ENCODE data around the gene HLA-DQA1.
"Not testable (repeated sequence)": the region's sequence is repeated elsewhere in the genome, so short reads cannot be mapped to it uniquely, and the experiment has no call there.

Gene HLA-DQA1

DNA sequence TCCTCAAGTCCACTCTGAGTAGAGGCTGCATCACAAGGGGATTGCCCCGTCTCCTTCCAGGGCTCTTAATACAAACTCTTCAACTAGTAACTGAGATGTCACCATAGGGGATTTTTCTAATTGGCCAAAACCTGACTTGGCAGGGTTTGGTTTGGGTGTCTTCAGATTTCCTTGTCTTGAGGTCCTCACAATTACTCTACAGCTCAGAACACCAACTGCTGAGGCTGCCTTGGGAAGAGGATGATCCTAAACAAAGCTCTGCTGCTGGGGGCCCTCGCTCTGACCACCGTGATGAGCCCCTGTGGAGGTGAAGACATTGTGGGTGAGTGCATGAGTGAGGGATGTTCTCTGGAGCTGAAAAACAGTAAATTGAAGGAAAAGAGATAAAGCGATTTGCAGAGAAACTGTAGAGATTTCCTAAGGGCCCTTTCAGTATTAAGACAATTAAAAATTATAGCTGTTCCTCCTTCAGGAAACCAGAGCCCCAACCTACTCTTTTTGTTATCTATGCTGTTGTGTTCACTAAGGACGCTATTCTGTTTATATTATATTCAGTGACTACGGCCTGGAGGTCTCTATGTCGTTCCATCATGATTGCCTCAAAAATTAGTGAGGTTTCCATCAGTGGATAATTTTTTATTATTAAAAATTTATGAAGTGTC, at the start of gene HLA-DQA1:
HLA-DQA1 (plus strand) TSS at position 188 of the 662 bp plus-strand sequence; CDS start at position 241, 53 bp downstream.
- DNase-seq (ENCODE audit: low read depth) = no peak

DNA sequence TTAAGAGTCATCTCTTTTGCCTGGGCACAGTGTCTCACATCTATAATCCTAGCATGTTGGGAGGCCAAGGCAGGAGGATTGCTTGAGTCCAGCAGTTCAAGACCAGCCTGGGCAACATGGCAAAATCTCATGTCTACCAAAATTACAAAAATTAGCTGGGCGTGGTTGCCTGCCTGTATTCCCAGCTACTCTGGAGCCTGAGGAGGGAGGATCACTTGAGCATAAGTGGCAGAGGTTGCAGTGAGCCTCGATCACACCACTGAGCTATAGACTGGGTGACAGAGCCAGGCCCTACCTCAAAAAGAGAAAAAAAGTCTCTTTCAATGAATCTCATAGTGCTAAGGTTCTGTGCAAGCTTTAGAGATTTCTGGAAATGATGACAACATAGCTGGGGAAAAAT, 49.0 kb upstream of the HLA-DQA1 start:
- DNase-seq (ENCODE audit: low read depth) = no peak

DNA sequence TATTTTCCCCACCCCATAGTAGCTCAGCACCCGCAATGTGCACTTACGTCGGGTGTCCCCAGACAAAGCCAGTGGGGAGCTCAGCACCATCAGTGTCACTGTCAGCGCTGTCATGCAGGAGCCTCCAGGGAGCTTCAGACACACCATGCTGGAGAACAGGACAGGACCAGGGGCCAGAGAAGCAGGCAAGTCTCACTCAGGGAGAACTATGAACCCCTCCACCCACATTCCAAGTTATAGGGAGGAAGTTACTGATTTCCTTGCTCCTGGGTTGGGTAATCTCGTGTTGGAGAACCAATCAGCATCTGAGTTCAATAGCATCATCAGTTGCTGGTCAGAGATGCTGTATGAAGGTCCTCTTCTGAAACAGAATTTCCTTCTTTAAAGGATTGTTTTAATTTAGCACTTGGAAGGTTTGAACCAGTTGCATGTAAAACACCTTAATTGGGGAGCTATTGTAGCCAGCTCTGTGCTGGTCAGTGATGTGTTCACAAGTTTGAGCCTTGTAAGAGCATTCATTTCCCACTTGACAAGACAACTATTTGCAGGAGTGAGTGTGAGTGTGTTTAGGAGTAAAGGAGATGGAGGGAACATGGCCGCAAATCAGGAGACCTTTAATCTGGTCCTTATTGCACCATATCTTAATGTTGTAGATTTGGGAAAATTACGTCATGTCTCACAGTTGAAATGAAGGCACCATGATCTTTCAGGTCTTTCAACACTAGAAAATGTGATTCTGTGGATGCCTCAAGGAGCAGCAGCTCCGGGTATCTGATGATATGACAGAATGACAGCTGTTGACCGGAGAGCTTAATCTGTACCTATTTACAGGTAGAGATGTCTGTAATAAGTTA, 47.4 kb upstream of the HLA-DQA1 start, which contains the start of gene HLA-DRB1:
HLA-DRB1 (minus strand) TSS at position 253 of the 854 bp plus-strand sequence; CDS start at position 147, 106 bp downstream.
- peak; percentile 25 for DNase-seq (ENCODE audit: low read depth)

DNA sequence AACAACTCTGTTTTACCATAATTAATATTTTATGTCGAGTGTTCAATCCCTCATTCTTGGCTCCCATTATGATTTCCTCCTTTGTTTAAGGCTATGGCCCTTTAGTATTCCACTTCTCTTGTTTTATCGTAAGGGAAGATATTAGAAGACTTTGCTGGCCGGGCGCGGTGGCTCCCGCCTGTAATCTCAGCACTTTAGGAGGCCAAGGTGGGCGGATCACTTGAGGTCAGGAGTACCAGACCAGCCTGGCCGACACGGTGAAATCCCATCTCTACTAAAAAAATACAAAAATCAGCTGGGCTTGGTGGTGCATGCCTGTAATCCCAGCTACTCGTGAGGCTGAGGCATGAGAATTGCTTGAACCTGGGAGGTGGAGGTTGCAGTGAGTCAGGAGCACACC, 46.5 kb upstream of the HLA-DQA1 start:
- DNase-seq (ENCODE audit: low read depth) = not testable (repeated sequence)

DNA sequence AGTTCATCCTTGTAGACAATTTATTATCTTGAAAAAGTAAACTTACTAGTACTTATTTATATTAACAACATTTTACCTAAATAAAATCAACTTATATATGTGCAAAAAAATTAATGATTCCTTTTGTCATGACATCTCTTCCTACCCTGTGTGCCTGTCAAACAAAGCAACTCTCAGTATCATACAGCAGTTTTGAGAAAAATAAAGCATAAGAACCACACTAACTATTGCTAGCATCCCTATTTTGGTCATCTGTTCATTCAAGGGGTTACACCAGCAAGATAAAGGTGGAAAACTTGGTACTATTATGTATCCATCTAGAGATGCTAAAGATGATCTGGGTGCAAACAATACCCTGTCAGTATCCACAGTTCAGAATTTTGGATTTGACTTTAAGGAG, 40.2 kb upstream of the HLA-DQA1 start:
- no peak for DNase-seq (ENCODE audit: low read depth)

DNA sequence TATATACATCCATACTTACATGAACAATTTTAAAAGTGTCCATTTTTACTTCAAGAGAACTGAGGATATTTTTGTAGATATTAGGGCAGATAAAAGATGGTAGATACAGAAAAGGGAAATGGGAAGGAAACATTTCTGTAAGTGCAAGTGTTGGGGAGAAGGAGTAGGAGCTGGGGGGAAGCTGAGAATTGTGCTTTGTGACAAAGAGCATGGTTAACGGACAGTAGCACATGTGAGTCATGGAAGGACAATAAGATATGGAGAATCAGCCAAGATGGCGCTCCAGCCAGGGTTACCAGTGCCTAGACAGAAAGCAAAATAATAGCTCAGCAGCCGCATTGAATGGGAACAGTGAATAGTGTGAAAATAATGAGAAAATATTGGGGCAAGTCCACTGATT, 34.8 kb upstream of the HLA-DQA1 start:
- DNase-seq (ENCODE audit: low read depth) = no peak

DNA sequence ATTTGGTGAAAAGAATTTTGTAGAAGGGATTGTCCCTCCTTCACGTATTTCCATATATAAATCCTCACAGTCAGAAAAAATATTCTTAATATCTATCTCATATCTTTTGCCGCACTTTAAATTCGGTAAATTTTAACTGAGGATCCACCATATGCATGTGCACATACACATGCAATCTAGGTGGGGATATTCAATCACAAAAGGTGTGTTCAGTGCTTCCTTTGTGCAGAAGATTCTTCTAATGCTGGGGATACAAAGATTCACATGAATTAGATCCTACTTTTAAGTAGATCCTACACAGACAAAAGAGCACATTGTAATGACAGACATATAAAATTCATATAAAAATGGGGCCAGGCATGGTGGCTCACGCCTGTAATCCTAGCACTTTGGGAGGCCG, 34.0 kb upstream of the HLA-DQA1 start:
- DNase-seq (ENCODE audit: low read depth) = no peak

DNA sequence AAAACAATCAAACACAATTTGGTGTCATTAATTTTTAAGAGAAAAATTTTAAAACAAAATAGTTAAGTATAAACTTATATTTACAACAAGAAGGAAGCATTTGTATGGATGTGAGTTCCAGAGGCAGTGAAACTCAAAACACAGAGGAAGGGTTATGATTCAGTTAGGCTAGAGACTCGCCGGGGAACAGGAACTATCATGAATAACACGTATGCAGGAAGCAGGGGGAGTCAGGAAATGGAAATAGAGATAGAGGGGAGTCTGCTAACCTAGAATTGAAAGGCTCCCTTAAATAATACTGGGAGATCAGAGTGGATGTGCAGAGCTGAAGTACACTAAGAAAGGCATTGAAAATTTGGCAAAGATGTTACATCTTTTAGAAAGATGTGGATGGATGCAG, 33.3 kb upstream of the HLA-DQA1 start:
- no peak for DNase-seq (ENCODE audit: low read depth)

DNA sequence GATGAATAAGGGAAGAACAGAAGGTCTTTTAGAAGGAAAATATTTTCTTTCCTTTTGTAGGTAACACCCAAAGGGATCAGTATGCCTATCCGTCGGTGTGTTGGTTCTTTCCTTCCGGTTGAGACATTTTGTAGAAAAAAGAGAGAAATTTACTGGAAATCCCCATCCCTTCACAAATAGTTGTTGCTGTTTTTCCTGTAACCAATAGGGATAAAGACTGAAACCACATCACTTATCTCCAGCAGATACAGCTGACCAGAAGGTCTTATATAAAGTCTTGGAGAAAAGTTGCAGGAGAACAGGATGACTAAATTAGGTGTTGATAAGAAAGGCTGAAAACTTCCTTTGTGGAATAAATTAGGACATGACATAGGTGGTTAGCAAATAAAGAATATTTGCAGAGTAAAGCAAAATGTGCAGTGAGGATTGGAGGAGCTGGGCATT, 32.8 kb upstream of the HLA-DQA1 start:
- no peak for DNase-seq (ENCODE audit: low read depth)

DNA sequence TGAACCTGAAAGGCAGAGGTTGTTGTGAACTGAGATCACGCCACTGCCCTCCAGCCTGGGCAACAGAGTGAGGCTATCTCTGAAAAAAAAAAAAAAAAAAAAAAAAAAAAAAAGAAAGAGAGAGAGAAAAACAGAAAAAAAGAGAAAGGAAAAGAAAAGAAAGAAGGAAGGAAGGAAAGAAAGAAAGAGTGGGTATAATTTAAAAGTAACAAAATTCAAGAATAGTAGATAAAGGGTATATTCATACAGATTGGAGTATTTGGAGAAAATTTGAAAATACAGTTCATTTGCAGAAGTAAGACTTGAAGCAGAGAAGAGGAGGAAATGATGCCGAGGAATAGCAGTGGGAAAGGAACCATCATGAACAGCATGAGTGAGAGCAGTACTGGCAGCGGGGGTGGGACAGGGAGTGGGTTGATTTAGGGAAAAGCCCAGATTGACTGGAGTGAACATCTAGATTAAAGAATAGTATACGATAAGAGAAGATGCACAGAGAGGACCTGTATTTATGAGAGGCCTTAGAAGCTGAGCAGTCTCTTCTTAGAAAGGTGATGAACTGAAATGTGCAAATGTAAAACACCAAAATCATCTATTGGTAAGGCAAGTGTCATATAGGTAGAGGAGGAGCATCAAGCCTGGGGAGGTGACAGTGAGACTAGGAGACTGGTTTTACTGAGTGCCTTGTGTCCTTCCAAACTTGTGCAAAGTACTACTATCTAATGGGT, 29.8 kb upstream of the HLA-DQA1 start:
- DNase-seq (ENCODE audit: low read depth) = no peak

DNA sequence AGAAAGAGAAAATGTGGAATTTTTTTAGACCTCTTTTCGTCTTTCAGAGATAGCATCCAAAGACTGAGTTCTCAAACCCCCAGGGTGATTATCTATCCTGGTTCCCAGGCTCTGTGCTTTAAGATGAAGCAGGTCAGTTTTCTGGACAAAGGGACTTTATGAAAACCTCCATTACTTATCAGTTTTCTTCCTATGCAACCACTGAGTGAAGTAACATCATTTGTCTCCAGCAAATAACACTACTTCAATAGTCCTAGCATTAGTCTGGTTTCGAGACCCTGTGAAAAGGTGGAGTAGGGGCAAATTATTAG, 29.3 kb upstream of the HLA-DQA1 start:
- no peak for DNase-seq (ENCODE audit: low read depth)

DNA sequence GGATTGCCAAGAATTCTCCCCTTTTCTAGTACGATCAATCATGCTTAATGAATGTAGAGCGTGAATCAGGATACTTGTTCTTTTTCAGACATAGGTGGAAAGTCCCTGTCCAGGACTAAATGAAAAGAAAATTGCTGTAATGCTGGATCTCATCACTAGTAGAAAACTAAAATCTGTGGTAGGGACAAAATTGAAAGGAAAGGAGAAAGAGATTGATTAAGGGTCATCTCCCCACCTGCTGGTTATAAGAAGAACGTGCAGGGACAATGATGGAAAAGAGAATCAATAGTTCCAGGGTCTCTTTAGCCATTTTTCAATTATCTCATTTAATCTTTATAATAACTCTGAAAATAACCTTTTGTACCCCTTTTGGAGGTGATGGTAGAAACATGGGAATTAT, 28.8 kb upstream of the HLA-DQA1 start:
- DNase-seq (ENCODE audit: low read depth) = no peak

DNA sequence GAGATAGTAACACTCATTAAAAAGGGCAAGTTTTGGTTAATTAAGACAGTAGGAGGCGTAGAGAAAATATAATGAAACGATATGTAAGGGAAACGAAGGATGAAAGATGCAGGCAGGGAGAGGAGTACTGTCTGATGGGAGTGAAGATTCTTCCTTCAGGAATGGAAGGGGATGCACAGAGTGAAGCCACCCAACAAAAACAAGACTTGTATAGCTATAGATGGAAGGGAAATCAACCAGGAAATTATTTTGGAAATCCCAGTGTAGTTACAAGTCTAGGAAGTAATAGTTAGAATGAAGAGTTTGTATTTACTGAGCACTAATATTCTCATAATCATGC, 27.8 kb upstream of the HLA-DQA1 start:
- no peak for DNase-seq (ENCODE audit: low read depth)

DNA sequence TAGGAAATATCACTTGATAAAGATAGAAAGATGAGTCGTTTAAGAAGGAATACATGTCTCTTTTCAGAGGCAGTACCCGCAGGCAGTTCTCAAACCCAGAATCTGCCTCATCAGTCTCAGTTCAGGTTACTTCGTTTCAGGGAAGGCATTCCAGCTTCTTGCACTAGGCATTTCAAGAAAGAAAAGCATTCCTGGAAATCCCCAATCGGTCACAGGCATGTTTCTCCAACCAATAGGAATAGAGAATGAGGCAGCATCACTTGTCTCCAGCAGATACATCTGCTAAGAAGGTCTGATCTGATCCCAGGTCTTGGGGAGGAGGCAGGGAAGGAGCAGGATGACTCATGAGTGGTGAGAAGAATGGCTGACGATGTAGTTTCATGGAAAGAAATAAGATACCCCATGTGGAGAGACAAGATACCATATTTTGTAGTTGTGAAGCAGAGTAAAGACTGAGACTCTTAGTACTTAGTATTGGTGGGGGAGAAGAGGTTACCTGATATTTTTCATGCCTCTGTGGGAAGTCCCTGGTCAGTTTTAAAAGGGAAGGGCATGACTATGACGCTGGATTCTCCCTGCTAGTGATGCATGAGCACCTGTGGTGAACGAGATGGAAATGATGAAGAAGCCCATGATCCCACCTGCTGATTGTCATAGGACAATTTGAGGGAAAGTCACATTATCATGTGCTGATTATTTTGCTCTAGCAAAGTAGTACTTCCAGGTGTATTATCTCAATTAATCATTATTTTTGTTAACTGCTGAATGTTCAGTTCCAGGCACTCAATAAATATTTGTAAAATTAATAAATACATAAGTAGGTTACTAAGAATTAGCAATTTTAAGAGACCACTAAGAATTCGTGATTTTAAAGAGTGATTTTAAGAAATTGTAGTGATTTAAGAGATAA, 27.2 kb upstream of the HLA-DQA1 start:
- DNase-seq (ENCODE audit: low read depth) = peak; percentile 91

DNA sequence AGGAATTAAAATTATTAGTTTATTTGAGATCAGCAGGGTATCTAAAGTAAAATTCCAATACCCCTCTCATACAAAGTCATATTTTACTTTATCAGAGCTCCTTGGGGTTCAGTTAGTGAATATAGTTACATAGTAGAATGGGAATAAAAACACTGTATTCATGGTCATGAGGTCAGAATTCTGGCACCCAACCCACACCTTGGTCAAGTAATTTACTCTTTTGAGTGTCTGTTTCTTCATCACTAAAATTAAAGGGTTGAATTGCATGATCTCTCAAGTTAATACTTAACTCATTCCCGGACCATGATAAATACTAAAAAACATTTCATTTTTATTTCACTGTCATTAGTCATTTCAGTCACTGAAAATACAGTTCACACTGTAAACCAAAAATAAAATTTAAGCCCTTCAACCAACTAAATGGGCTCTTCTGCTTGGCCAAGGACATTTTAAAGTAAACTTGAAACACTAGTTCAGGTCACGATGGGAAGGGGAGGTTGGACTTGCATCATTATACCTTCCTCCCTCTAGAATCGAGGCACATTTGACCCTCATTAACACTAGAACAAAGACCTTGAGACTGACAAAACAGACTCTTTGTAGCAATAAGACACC, 26.4 kb upstream of the HLA-DQA1 start:
- no peak for DNase-seq (ENCODE audit: low read depth)

DNA sequence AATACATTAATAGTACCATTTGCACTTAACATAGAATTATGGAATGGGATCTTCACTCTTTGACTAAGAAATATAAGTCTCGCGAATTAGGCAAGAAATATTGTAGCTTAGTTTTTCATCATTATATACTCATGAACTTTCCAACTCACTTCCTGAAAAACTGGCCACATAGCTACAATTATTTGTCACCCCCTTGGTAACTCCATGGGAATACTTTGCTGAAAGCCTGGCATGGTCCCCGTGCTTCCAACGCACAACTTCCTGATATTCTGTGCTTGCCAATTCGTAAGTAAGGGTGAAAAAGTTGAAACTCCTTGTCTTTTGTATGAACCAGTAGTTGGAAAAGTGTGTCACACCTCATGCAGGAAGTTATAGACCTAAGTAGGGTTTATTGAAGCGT, 23.7 kb upstream of the HLA-DQA1 start:
- no peak for DNase-seq (ENCODE audit: low read depth)

DNA sequence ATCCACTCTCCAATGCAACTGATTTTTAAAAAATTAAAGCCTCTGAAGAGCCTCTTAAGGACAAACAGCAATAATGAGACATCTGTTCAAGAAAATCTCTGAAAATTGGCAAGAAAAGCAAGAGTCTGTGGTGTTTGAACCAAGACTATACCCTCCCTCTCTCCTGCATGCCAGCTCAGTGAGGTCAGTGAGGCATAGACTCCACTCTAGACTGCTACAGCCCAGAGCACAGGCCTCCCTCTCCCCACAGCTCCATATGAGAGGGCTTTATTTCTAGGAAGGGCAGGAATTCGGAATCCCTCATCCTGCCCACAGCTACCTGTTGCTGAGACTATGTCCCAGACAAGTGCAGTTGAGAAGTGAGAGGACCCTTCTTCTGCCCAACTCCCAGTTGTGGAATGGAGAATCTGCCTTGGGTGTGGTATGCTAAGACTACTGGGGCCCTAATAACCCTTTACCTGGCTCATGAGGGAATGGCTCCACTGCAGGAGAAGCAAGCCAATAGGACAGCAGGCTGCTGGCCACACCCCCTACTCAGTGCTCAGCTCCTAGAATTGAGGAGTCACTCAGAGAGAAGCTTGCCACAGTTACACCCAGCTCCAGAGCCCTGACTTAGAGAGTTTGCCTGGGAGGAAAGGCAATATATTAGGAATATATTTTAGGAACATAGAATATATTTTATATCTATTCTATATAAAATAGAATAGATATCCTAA, 22.7 kb upstream of the HLA-DQA1 start:
- no peak for DNase-seq (ENCODE audit: low read depth)

DNA sequence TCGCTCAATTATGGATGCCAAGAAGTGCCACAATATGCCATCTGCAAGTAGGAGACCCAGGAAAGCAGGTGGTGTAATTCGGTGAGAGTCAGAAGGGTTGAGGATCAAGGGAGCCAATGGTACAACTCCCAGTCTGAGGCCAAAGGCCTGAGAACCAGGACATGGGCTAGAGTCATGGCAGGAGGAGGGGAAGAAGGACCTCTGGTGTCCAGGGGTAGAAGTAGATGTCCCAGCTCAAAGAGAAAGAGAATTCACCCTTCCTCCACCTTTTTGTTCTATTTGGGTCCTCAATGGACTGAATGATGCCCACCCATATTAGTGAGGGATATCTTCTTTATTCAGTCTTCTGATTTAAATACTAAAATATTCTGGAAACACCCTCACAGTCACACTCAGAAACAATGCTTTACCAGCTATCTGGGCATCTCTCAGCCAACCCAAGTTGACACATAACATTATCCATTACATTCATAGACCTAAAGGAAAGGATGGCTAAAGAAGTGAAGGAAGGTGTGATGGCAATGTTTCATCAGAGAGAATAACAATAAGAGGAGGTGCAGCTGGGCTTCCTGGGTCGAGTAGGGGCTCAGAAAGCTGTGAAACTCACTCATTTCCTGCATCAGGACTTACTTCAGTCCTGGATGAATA, 21.2 kb upstream of the HLA-DQA1 start:
- DNase-seq (ENCODE audit: low read depth) = no peak

DNA sequence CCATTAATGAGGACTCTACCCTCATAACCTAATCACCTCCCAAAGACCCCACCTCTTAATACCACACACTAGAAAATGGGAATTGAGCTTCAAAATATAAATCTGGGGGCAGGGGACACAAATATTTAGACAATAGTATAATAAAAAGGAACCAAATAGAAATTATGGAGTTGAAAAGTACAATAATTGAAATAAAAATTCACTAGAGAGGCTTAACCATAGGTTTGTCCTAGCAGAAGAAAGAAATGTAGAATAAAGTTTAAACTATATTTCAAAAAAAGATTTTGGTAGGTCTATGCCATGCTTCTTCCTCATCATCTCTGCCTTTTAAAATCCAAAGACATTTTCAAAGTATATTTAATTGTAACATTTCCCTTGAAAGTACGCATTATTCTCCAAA, 19.5 kb upstream of the HLA-DQA1 start:
- no peak for DNase-seq (ENCODE audit: low read depth)

DNA sequence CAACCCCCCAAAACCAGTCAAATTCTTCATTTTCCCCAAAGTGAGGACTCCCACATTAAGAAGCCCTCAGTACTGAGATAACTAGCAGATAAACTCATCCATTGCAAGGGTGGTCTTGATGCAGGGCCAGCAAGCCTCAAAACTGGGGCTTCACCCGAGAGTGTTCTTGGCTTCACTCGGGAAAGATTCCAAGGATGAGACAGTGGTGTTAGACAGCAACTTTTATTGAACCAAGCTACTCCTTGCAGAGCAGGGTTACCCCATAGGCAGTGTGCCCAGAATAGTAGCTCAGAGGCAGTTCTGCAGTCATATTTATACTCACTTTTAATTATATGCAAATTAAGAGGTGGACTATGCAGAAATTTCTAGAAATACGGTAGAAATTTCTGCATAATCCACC, 15.8 kb upstream of the HLA-DQA1 start:
- no peak for DNase-seq (ENCODE audit: low read depth)
